ENCODE data around the gene ZNF695. TPM values are rescaled to one million over a fixed set of nuclear protein-coding genes. Genes with fewer than 3 reads are reported as not detected.

Gene ZNF695
- total RNA-seq, 1 experiment from 2014 or later, result 29.4 TPM

- no peak for TF ChIP-seq AR (CRISPR knock-in tag; IDR thresholded peaks at IDR 0.05)
- TF ChIP-seq NFATC4 (CRISPR knock-in tag; IDR thresholded peaks at IDR 0.05), result no peak
These were observed 38.2 kb downstream of the ZNF695 start (continued) for GRCh38 chr1:246969621-246970020.

GRCh38 chr1:246966502-246966901 is 41.4 kb downstream of the ZNF695 start:
- ChIA-PET POLR2A (no interaction called here), CTCF (no interaction called here)
- no peak for DNase-seq (ENCODE audit: low spot score)
- H3K4me1 Mint-ChIP-seq, result no peaks in the 10 kb centered on the region
- H3K27ac Mint-ChIP-seq, result no peak overlapping the region
- no peak for TF ChIP-seq MLX (CRISPR knock-in tag; IDR thresholded peaks at IDR 0.05)
- TF ChIP-seq JUN (CRISPR knock-in tag; IDR thresholded peaks at IDR 0.05), result no peak
- TF ChIP-seq ZNF121 (CRISPR knock-in tag; IDR thresholded peaks at IDR 0.05), result no peak
- no peak for TF ChIP-seq TEAD4 (CRISPR knock-in tag; IDR thresholded peaks at IDR 0.05)
- no peak for TF ChIP-seq CBFB (CRISPR knock-in tag; IDR thresholded peaks at IDR 0.05; ENCODE audit: low read depth)
- no peak for TF ChIP-seq CREB1 (CRISPR knock-in tag; IDR thresholded peaks at IDR 0.05)
- no peak for TF ChIP-seq ZNF263 (CRISPR knock-in tag; IDR thresholded peaks at IDR 0.05; ENCODE audit: low read depth)
- no peak for TF ChIP-seq ERG (CRISPR knock-in tag; IDR thresholded peaks at IDR 0.05)
- TF ChIP-seq ZNF138 (CRISPR knock-in tag; conservative IDR thresholded peaks at IDR 0.05), result no peak
- TF ChIP-seq ZNF219 (CRISPR knock-in tag; IDR thresholded peaks at IDR 0.05; ENCODE audit: borderline replicate concordance), result no peak
- TF ChIP-seq HMGXB4 (CRISPR knock-in tag; IDR thresholded peaks at IDR 0.05), result no peak
- ATAC-seq, result no peak
- no peak overlapping the region for H3K4me3 Mint-ChIP-seq
- H3K36me3 Mint-ChIP-seq, result peaks cover 85% of the 10 kb centered on the region
- peaks cover 47% of the 10 kb centered on the region for H3K9me3 Mint-ChIP-seq
- H3K27me3 Mint-ChIP-seq (ENCODE audit: low read depth), result no peaks in the 10 kb centered on the region

GRCh38 chr1:246959944-246960693 is 47.7 kb downstream of the ZNF695 start:
- no peak for ATAC-seq
- CTCF ChIA-PET, result interaction anchor here (2.6 kb wide), 1 partner anchor 12 kb away, joined by 8 read pairs; no protein-coding TSS in a partner anchor

More at GRCh38 chr1:246959944-246960693, 47.7 kb downstream of the ZNF695 start:
- TF ChIP-seq USF1 (CRISPR knock-in tag; IDR thresholded peaks at IDR 0.05), result no peak
- no peak for TF ChIP-seq TP53 (CRISPR knock-in tag; IDR thresholded peaks at IDR 0.05)
- TF ChIP-seq ZNF396 (CRISPR knock-in tag; IDR thresholded peaks at IDR 0.05; ENCODE audit: borderline replicate concordance), result no peak
- TF ChIP-seq ZNF423 (CRISPR knock-in tag; IDR thresholded peaks at IDR 0.05), result no peak
- no peak for TF ChIP-seq PRRX2 (CRISPR knock-in tag; IDR thresholded peaks at IDR 0.05)
- TF ChIP-seq MLX (CRISPR knock-in tag; IDR thresholded peaks at IDR 0.05), result no peak
- TF ChIP-seq GABPB1 (CRISPR knock-in tag; IDR thresholded peaks at IDR 0.05), result no peak
- no peak for TF ChIP-seq IRF2 (CRISPR knock-in tag; IDR thresholded peaks at IDR 0.05; ENCODE audit: borderline replicate concordance, low read depth)
- TF ChIP-seq GRHL2 (CRISPR knock-in tag; IDR thresholded peaks at IDR 0.05; ENCODE audit: insufficient replicate concordance, severe bottlenecking), result no peak
- no peak for DNase-seq (ENCODE audit: low spot score)
- H3K4me3 Mint-ChIP-seq, result no peak overlapping the region
- no peaks in the 10 kb centered on the region for H3K27me3 Mint-ChIP-seq (ENCODE audit: low read depth)
- no peaks in the 10 kb centered on the region for H3K4me1 Mint-ChIP-seq
- POLR2A ChIA-PET, result interaction anchor here (0.9 kb wide), 1 partner anchor 10 kb away, joined by 3 read pairs; no protein-coding TSS in a partner anchor
- H3K36me3 Mint-ChIP-seq, result peaks cover 59% of the 10 kb centered on the region
- peaks cover 9% of the 10 kb centered on the region for H3K9me3 Mint-ChIP-seq
- no peak overlapping the region for H3K27ac Mint-ChIP-seq
